ENCODE results near the gene WDR36.

GRCh38 chr5:111170279-111170678, 78.1 kb downstream of the WDR36 start:
- TF ChIP-seq CTCF (IDR thresholded peaks at IDR 0.05) (no peak), POLR2A (IDR thresholded peaks at IDR 0.05) (no peak)

Data from upper lobe of left lung (tissue), 4 donors.